Stimulated activated naive B cell treated with anti-CD40 and anti-IgM and Interleukin-4, amounts not matched to agents 10 μg/mL and 1 μg/mL and 100 μg/mL, for 72 hours (primary cell): ENCODE measurements around the gene KCNJ6.

Experiments used
- ATAC-seq, 2 donors: fragments of 150-1000 bp; cut with Tn5 transposase; replicated peaks; 2 replicates each; pipeline ENCODE4 v1.10.0; 2021; ENCODE audit warnings: moderate library complexity in 1 of 2
- DNase-seq: peaks from one replicate; pipeline ENCODE4 v3.0.0; 2021
- H3K27ac Mint-ChIP-seq: one replicate; pipeline ENCODE4 v1.8.0; 2022; ENCODE audit warnings: mild to moderate bottlenecking, mixed read lengths
- H3K27me3 Mint-ChIP-seq, 2 donors: one replicate each; pipeline ENCODE4 v1.8.0; 2022; ENCODE audit warnings: mixed read lengths in 2 of 2
- H3K36me3 Mint-ChIP-seq, 2 donors: one replicate each; pipeline ENCODE4 v1.8.0; 2022; ENCODE audit warnings: mixed read lengths in 2 of 2, mild to moderate bottlenecking in 1 of 2
- H3K4me1 Mint-ChIP-seq, 2 donors: one replicate each; pipeline ENCODE4 v1.8.0; 2022; ENCODE audit warnings: mixed read lengths in 2 of 2, mild to moderate bottlenecking in 1 of 2
- H3K4me3 Mint-ChIP-seq, 2 donors: one replicate each; pipeline ENCODE4 v1.8.0; 2022; ENCODE audit warnings: mild to moderate bottlenecking in 2 of 2, mixed read lengths in 2 of 2, moderate library complexity in 1 of 2
- H3K9me3 Mint-ChIP-seq, 2 donors: one replicate each; pipeline ENCODE4 v1.8.0; 2022; ENCODE audit warnings: mixed read lengths in 2 of 2, mild to moderate bottlenecking in 1 of 2

The KCNJ6 gene

GRCh38 chr21:37565530-37566223 is 350.6 kb downstream of the KCNJ6 start:
- DNase-seq (no peak), ATAC-seq (no peak)
- H3K27me3 Mint-ChIP-seq: peaks cover 5 to 8% of the 10 kb centered on the region in 2 donors
- H3K4me1 Mint-ChIP-seq: peaks cover 11 to 28% of the 10 kb centered on the region in 2 donors
- no peak overlapping the region for H3K27ac Mint-ChIP-seq
- H3K4me3 Mint-ChIP-seq: no peak overlapping the region
- H3K9me3 Mint-ChIP-seq: no peaks in the 10 kb centered on the region
- H3K36me3 Mint-ChIP-seq: no peaks in the 10 kb centered on the region

- H3K36me3 Mint-ChIP-seq: no peaks in the 10 kb centered on the region
- DNase-seq: no peak
- H3K4me1 Mint-ChIP-seq: peaks cover 11 to 28% of the 10 kb centered on the region in 2 donors
- no peak for ATAC-seq
- H3K27me3 Mint-ChIP-seq: peaks cover 5% of the 10 kb centered on the region in 2 donors
- H3K27ac Mint-ChIP-seq: peak overlapping the region; percentile 6
- no peaks in the 10 kb centered on the region for H3K9me3 Mint-ChIP-seq
- H3K4me3 Mint-ChIP-seq: peak overlapping the region; percentile 61 to 92
These were observed 351.2 kb downstream of the KCNJ6 start for GRCh38 chr21:37564924-37565529.

- Mint-ChIP-seq H3K27ac (peak overlapping the region; percentile 98), H3K9me3 (no peaks in the 10 kb centered on the region), H3K27me3 (peaks cover 4% of the 10 kb centered on the region in 2 donors), H3K36me3 (no peaks in the 10 kb centered on the region), H3K4me1 (peaks cover 11 to 28% of the 10 kb centered on the region in 2 donors), H3K4me3 (peak overlapping the region; percentile 92 to 95)
- ATAC-seq: peak; percentile 73 to 76
- DNase-seq: peak; percentile 67
These were observed 351.8 kb downstream of the KCNJ6 start for GRCh38 chr21:37564341-37564923.

GRCh38 chr21:37563641-37564340 is 352.5 kb downstream of the KCNJ6 start:
- Mint-ChIP-seq H3K4me1 (peaks cover 11 to 28% of the 10 kb centered on the region in 2 donors), H3K27ac (peak overlapping the region; percentile 98), H3K27me3 (peaks cover 0 to 4% of the 10 kb centered on the region in 2 donors), H3K36me3 (peaks cover 0 to 4% of the 10 kb centered on the region in 2 donors), H3K4me3 (peak overlapping the region; percentile 92 to 95), H3K9me3 (peaks cover 1 to 2% of the 10 kb centered on the region in 2 donors)
- peak; percentile 89 for DNase-seq
- peak; percentile 92 to 95 for ATAC-seq

GRCh38 chr21:37562920-37563640 is 353.2 kb downstream of the KCNJ6 start:
- Mint-ChIP-seq H3K9me3 (peaks cover 6 to 9% of the 10 kb centered on the region in 2 donors), H3K27ac (peak overlapping the region; percentile 98), H3K4me1 (peaks cover 11 to 28% of the 10 kb centered on the region in 2 donors), H3K4me3 (peak overlapping the region; percentile 92 to 95), H3K27me3 (peaks cover 0 to under 1% of the 10 kb centered on the region in 2 donors), H3K36me3 (peaks cover 0 to 8% of the 10 kb centered on the region in 2 donors)
- ATAC-seq (peak; percentile 15 to 19), DNase-seq (peak; percentile 9)

- DNase-seq: no peak
- Mint-ChIP-seq H3K4me3 (peak overlapping the region; percentile 92 to 95), H3K27ac (no peak overlapping the region)
These were observed 354.0 kb downstream of the KCNJ6 start for GRCh38 chr21:37561941-37562919.

GRCh38 chr21:37561506-37561905 is 354.8 kb downstream of the KCNJ6 start:
- Mint-ChIP-seq H3K27me3 (no peaks in the 10 kb centered on the region), H3K4me3 (no peak overlapping the region), H3K36me3 (peaks cover 0 to 8% of the 10 kb centered on the region in 2 donors), H3K4me1 (peaks cover 18 to 38% of the 10 kb centered on the region in 2 donors), H3K9me3 (peaks cover 6 to 11% of the 10 kb centered on the region in 2 donors), H3K27ac (no peak overlapping the region)
- DNase-seq (no peak), ATAC-seq (no peak)

More at GRCh38 chr21:37561941-37562919, 354.0 kb downstream of the KCNJ6 start:
- peaks cover 0 to 8% of the 10 kb centered on the region in 2 donors for H3K36me3 Mint-ChIP-seq
- no peaks in the 10 kb centered on the region for H3K27me3 Mint-ChIP-seq
- peaks cover 15 to 33% of the 10 kb centered on the region in 2 donors for H3K4me1 Mint-ChIP-seq
- H3K9me3 Mint-ChIP-seq: peaks cover 6 to 11% of the 10 kb centered on the region in 2 donors
- no peak for ATAC-seq

- H3K4me1 Mint-ChIP-seq: peaks cover 20 to 34% of the 10 kb centered on the region in 2 donors
These were observed 355.9 kb downstream of the KCNJ6 start for GRCh38 chr21:37560385-37560784.

GRCh38 chr21:37558676-37559211 is 357.5 kb downstream of the KCNJ6 start:
- Mint-ChIP-seq H3K27ac (no peak overlapping the region), H3K9me3 (peaks cover 6 to 11% of the 10 kb centered on the region in 2 donors), H3K4me3 (no peak overlapping the region), H3K36me3 (peaks cover 0 to 8% of the 10 kb centered on the region in 2 donors), H3K4me1 (peaks cover 12 to 19% of the 10 kb centered on the region in 2 donors), H3K27me3 (peaks cover 6 to 20% of the 10 kb centered on the region in 2 donors)
- ATAC-seq (no peak), DNase-seq (no peak)

More at GRCh38 chr21:37560385-37560784, 355.9 kb downstream of the KCNJ6 start:
- H3K9me3 Mint-ChIP-seq: peaks cover 6 to 11% of the 10 kb centered on the region in 2 donors
- peaks cover 0 to 8% of the 10 kb centered on the region in 2 donors for H3K36me3 Mint-ChIP-seq
- no peak for ATAC-seq
- H3K27me3 Mint-ChIP-seq: peaks cover 0 to 9% of the 10 kb centered on the region in 2 donors
- H3K4me3 Mint-ChIP-seq: no peak overlapping the region
- no peak for DNase-seq
- H3K27ac Mint-ChIP-seq: no peak overlapping the region
